HEK293T (cell line): Measurements from ENCODE around the gene ARID3A.
A peak's percentile ranks its signal among the peaks of the same experiment; 100 is the strongest.

Source experiments
- CTCF ChIA-PET: fragments of 350-600 bp; formaldehyde crosslinking; extraction: SDS; loops from one replicate; lab custom pipeline; 2021; ENCODE audit warnings: antibody characterized with exemption, inconsistent platforms; lab: Yijun Ruan, JAX
- POLR2A ChIA-PET: fragments of 350-600 bp; formaldehyde crosslinking; extraction: SDS; loops from one replicate; lab custom pipeline; 2020; ENCODE audit warnings: antibody characterized with exemption, inconsistent platforms; lab: Yijun Ruan, JAX
- DNase-seq: peaks from one replicate; pipeline ENCODE4 v3.0.0; 2012; ENCODE audit warnings: mixed read lengths; ENCODE audit errors: extremely low spot score
- ARNT ChIP-seq: fragments of 450-650 bp; IDR thresholded peaks from 2 replicates; pipeline ENCODE4 v1.6.1; 2017; ENCODE audit warnings: mild to moderate bottlenecking
- BHLHE40 ChIP-seq: fragments of 450-650 bp; IDR thresholded peaks from 2 replicates; pipeline ENCODE4 v1.6.1; 2016; ENCODE audit warnings: mild to moderate bottlenecking, moderate library complexity, borderline replicate concordance
- CTBP1 ChIP-seq: fragments of 450-650 bp; IDR thresholded peaks from 2 replicates; pipeline ENCODE4 v1.6.1; 2016; ENCODE audit warnings: borderline replicate concordance
- ELF4 ChIP-seq: fragments of 450-650 bp; IDR thresholded peaks from 2 replicates; pipeline ENCODE4 v1.6.1; 2017; ENCODE audit warnings: antibody characterized with exemption
- FOXA1 ChIP-seq: fragments of 450-650 bp; IDR thresholded peaks from 2 replicates; pipeline ENCODE4 v1.6.1; 2016; ENCODE audit warnings: mild to moderate bottlenecking
- FOXK2 ChIP-seq: fragments of 450-650 bp; IDR thresholded peaks from 2 replicates; pipeline ENCODE4 v1.6.1; 2016; ENCODE audit warnings: mild to moderate bottlenecking
- FOXM1 ChIP-seq: fragments of 450-650 bp; IDR thresholded peaks from 2 replicates; pipeline ENCODE4 v1.6.1; 2017; ENCODE audit warnings: mild to moderate bottlenecking, borderline replicate concordance
- HDGF ChIP-seq: fragments of 450-650 bp; IDR thresholded peaks from 2 replicates; pipeline ENCODE4 v1.6.1; 2017; ENCODE audit warnings: antibody characterized with exemption, borderline replicate concordance
- L3MBTL2 ChIP-seq: fragments of 450-650 bp; conservative IDR thresholded peaks from 2 replicates; pipeline ENCODE4 v1.6.1; 2016; ENCODE audit warnings: mild to moderate bottlenecking
- LEF1 ChIP-seq: fragments of 450-650 bp; IDR thresholded peaks from 2 replicates; pipeline ENCODE4 v1.6.1; 2017; ENCODE audit warnings: mild to moderate bottlenecking, borderline replicate concordance
- NFRKB ChIP-seq: fragments of 450-650 bp; IDR thresholded peaks from 2 replicates; pipeline ENCODE4 v1.6.1; 2016; ENCODE audit warnings: mild to moderate bottlenecking, moderate library complexity
- PKNOX1 ChIP-seq: fragments of 450-650 bp; IDR thresholded peaks from 2 replicates; pipeline ENCODE4 v1.6.1; 2016
- SP1 ChIP-seq: fragments of 450-650 bp; IDR thresholded peaks from 2 replicates; pipeline ENCODE4 v1.6.1; 2017
- SUZ12 ChIP-seq: fragments of 450-650 bp; IDR thresholded peaks from 2 replicates; pipeline ENCODE4 v1.6.1; 2016; ENCODE audit warnings: mild to moderate bottlenecking
- TARDBP ChIP-seq: fragments of 450-650 bp; IDR thresholded peaks from 2 replicates; pipeline ENCODE4 v1.6.1; 2016
- ZNF384 ChIP-seq: fragments of 450-650 bp; IDR thresholded peaks from 2 replicates; pipeline ENCODE4 v1.6.1; 2016

The ARID3A gene

GRCh38 chr19:892243-892893 lies 33.5 kb upstream of the ARID3A start:
- ChIA-PET POLR2A (interaction anchor here (1.7 kb wide), 1 partner anchor 9 kb away, joined by 4 read pairs; no protein-coding TSS in a partner anchor), CTCF (interaction anchor here (0.6 to 1.3 kb wide), 2 partner anchors 36 to 123 kb away, joined by 3 read pairs; no protein-coding TSS in a partner anchor)
- no peak for DNase-seq
- TF ChIP-seq HDGF (no peak), ZNF384 (no peak), ARNT (no peak), FOXM1 (no peak), LEF1 (no peak), NFRKB (no peak), FOXA1 (no peak), FOXK2 (no peak), CTBP1 (no peak), SP1 (no peak), TARDBP (no peak), PKNOX1 (no peak), SUZ12 (no peak)

DNA sequence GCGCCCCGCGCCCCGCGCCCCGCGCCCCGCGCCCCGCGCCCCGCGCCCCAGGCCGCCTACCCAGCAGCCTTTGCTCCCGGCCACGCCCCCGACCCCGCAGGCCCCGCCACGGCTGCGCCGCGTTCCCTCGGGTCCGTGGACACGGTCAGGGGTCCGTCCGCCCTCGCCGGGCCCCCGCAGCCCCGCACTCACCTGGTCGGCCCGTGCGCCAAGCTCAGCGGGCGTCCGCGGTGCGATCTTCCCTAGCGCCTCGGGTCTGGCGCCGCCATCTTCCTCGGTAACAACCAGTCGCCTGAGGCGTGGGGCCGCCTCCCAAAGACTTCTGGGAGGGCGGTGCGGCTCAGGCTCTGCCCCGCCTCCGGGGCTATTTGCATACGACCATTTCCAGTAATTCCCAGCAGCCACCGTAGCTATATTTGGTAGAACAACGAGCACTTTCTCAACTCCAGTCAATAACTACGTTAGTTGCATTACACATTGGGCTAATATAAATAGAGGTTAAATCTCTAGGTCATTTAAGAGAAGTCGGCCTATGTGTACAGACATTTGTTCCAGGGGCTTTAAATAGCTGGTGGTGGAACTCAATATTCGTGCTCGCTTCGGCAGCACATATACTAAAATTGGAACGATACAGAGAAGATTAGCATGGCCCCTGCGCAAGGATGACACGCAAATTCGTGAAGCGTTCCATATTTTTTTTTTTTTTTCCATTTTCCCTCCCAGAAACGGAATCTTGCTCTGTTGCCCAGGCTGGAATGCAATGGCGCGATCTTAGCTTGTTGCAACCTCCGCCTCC lies 32.7 kb upstream of the ARID3A start, which contains the start of the genes MED16 and RNU6-9:
Gene MED16 (minus strand): TSS at position 294 of the 796 bp plus-strand sequence. CDS start 2,056 bp downstream, outside the sequence.
Gene RNU6-9 (plus strand): TSS at position 591 of the 796 bp plus-strand sequence.
- CTCF ChIA-PET, result interaction anchor here (0.6 to 1.3 kb wide), 3 partner anchors 9 to 123 kb away, joined by 3 to 4 read pairs (median 3); no protein-coding TSS in a partner anchor
- peak; percentile 99 for DNase-seq
- TF ChIP-seq BHLHE40 (no peak), LEF1 (no peak), HDGF (no peak), TARDBP (peak; percentile 33; the same call in 1 of the 2 replicates)
- POLR2A ChIA-PET, result interaction anchor here (0.7 to 1.7 kb wide), 3 partner anchors 10 to 14 kb away, joined by 3 to 4 read pairs (median 4); no protein-coding TSS in a partner anchor

DNA sequence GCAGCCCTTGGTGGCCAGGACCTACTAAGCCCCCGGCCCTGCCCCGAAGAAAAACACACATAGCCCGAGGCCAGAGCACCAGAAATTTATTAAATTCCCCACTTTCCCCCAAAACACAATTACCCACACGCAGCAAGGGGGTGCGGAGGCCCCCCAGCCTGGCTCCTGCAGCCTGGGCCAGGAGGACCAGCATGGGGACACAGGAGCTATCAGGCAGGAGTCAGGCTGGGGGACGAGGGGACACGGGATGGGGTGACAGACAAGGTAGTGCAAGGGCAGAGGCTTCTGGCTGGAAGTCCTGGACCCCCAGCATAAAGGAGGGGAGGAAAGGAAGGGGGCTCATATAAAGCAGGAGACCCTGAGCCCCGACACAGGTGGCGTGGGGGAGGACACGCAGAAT lies 29.4 kb upstream of the ARID3A start:
- no peak for TF ChIP-seq ZNF384
- CTCF ChIA-PET, result no interaction called here

DNA sequence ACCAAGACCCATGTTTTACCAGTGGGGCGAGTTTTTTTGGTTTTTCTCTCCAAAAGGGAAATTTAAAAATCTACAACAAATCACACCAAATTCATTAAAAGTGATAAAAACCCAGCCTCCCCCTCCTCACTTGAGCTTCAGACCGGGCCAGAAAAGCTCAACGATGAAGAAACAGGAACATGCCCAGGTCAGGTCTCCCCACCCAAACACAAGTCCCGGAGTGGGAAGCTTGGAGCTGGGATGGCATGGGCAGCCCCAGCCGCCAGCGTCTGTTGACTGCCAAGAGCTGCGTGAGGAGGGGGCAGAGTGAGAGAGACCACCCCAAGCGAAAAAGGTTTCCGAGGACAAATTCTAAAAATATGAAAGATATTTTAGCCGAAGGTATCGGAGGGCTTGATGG lies 28.8 kb upstream of the ARID3A start:
- CTCF ChIA-PET, result no interaction called here
- no peak for DNase-seq
- POLR2A ChIA-PET, result no interaction called here
- TF ChIP-seq ARNT (no peak), FOXM1 (no peak), ELF4 (no peak), SP1 (no peak), HDGF (no peak), LEF1 (no peak), L3MBTL2 (no peak), SUZ12 (no peak), CTBP1 (no peak), ZNF384 (no peak), NFRKB (no peak), TARDBP (no peak), PKNOX1 (no peak), BHLHE40 (no peak)

More for the DNA sequence above, 29.4 kb upstream of the ARID3A start:
- no peak for DNase-seq
- POLR2A ChIA-PET, result no interaction called here

DNA sequence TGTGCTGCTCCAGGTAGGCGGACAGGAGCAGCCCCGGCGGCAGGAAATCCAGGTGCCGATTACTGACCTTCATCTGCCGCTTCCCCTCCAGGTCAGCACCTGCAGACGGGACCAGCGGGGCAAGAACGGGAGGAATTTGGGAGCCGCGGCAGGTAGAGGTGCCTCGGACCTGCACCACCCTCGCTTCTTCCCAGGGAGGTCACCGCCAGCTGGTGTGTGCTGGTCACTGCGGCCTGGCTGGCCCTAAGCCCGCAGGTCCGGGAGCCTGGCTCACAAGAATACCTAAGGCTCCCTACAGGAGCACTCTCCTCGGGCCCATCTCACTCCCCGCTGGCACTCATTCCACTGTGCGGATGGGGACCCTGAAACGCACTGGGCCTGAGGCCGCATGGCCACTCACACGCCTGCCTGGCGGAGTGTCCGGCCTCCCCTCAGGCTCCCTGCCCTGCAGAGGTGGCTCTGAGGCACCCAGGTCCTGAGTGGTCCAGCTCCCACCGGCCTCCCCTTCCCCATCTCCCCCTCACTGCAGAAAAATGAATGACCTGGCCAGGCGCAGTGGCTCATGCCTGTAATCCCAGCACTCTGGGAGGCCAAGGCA lies 28.3 kb upstream of the ARID3A start:
- POLR2A ChIA-PET, result no interaction called here
- CTCF ChIA-PET, result no interaction called here
- TF ChIP-seq FOXA1 (no peak), NFRKB (no peak), BHLHE40 (no peak), LEF1 (no peak), ELF4 (no peak)
- DNase-seq, result no peak

GRCh38 chr19:898663-899062 lies 27.2 kb upstream of the ARID3A start:
- ChIA-PET CTCF (no interaction called here), POLR2A (no interaction called here)
- DNase-seq, result no peak
- TF ChIP-seq ZNF384, result no peak
- no peak for TF ChIP-seq L3MBTL2
- TF ChIP-seq FOXA1, result no peak
- TF ChIP-seq FOXM1, result no peak
- no peak for TF ChIP-seq BHLHE40
- no peak for TF ChIP-seq ARNT
- no peak for TF ChIP-seq CTBP1
- no peak for TF ChIP-seq HDGF
- no peak for TF ChIP-seq SUZ12
